ENCODE results near the gene KIF17.

The KIF17 gene

DNA sequence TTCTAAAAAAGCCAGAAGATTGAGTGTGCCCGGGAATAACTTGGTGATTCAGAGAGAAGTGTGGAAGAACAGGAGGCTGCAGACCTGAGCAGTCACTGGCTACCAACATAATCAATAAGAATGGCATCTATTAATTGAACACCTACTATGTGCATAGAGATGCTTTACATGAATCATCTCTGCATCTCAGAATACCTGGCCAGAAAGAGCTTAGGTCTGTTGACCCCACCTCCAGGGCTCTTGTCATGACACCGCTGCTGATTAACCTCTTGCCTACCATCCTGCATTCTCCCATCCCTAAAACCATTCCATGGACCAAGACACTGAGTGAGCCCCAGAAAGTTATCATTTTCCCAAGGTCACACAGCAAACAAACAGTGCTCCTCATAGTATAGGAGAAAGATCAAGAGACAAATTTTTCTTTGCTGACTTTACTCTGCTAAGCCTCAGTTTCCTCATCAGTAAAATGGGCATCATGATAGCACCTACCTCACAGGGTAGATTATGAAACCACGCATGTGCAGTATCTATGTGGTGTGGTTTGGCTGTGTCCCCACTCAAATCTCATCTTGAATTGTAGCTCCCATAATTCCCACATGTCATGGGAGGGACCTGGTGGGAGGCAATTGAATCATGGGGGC is 100.8 kb downstream of the KIF17 start:
- no peak for DNase-seq

DNA sequence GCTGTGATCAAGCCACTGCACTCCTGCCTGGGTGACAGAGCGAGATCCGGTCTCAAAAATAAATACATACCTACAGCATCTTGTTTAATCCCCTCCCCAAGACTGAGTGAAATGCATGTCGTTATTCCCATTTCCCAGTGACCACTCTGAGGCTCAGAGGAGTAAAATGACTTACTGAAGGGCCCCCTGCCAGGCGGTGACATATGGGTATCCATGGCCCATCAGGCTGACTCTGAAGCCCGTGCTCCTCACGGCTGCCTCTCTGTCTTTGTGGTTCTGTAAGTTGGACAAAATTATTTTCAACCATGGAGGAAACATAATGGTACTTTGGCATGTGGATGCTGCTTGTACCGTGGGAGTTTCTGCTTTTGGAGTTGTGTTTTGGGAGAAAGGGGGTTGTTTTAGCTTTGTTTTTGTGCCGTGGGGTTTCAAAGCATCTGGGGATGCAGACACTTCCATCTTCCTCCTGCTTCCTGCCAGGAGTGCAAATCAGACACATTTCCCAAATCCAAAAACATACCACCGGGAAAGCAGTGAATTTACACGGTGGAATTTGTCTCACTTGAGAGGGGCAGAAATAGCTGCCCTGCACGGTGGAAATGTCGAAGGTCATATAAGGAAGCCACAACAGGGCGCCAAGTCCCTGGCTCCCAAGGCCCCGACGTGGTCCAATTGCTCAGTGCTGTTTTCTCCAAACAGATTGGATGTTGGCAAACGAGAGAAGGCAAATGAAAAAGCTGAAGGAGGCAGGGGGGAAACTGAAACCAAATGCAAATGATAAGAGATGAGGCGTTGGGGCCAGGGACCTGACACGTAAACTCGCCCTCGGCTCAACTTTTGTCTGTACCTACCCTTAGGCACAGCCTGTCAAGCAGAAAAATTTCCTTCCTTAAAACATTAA is 101.6 kb downstream of the KIF17 start:
- no peak for DNase-seq

GRCh38 chr1:20614131-20614579 is 103.7 kb downstream of the KIF17 start:
- DNase-seq, result no peak
